NCI-H2227 treated with DMSO at 0.1 percent for 48 hours (cell line): ENCODE data around the gene C6.
A peak's percentile ranks its signal among the peaks of the same experiment; 100 is the strongest.
"Not testable (repeated sequence)": the region's sequence is repeated elsewhere in the genome, so short reads cannot be mapped to it uniquely, and the experiment has no call there.

Experiments
- DNase-seq: peaks from one replicate; lab custom pipeline; 2025; lab: John Stamatoyannopoulos, UW

C6 gene

DNA sequence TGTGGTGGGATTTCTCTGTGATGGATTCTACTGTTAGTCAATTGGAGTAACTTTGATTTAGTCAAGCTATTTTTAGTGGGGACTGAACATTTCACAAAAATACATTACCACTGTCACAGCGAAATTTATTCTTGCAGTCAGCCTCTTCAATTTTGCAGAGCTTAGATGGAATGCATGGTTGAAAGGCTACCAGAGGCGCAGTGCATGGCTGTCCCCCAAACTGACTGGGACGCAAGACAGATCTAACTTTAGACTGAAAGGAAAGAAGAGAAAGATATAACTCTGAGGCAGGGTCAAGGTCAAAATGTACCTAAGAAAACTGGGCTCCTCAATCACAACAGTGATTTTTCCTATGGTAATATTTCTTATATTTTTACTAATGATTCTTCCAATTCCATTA lies 13.7 kb downstream of the C6 start:
- no peak for DNase-seq

DNA sequence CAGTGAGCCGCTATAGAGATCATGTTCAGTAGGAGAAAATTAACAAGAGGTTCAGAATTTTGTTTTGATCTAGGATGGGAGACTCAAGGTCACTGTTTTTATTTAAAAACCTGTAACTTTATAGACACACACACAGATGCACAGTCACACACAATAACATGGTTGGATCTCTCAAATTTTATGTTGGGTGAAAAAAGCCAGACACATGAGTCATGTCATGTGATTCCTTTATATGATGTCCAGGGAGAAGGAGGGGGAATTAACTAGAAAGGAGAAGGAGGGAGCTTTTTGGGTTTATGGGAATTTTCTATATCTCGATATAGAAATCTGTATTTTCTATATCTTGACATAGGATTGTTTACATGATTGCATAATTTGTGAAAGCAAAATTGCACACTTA lies 17.1 kb downstream of the C6 start:
- DNase-seq = no peak

DNA sequence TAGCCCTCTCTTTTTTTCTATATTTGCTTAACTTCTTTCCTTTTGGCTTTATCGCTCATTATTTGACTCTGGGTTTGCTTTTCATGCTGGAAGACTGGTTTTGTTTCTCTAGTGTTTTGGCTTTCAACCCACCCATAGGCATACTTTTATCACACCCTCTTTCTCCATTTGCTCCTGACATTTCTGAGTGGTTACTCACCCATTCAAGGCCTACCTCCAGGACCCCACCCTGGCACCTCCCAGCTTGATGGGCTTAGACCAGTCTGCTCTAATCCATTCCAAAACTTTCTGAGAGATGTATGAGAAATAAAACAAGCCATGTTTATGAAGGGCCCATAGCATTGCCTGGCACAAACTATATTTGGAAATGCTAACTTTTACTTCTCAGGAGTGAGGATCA lies 18.1 kb downstream of the C6 start:
- no peak for DNase-seq

DNA sequence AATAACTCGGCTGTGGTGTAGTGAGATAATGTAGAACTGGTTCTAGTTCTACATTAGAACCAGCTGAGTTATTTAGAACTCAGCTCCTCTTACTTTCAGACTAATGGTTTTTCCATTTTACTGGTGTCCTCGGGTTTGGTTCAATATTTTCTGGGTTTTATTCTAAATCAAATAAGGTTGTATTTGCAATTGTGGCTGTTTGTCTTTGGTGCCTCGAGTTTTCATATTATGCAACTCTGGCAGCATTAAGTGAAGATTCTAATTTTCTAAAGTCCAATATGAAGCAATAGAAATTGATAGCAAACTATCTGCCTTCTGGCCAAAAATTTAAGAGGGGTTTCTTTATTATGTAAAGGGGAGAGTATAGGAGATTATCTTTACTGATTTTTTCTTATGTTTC lies 19.0 kb downstream of the C6 start:
- no peak for DNase-seq

DNA sequence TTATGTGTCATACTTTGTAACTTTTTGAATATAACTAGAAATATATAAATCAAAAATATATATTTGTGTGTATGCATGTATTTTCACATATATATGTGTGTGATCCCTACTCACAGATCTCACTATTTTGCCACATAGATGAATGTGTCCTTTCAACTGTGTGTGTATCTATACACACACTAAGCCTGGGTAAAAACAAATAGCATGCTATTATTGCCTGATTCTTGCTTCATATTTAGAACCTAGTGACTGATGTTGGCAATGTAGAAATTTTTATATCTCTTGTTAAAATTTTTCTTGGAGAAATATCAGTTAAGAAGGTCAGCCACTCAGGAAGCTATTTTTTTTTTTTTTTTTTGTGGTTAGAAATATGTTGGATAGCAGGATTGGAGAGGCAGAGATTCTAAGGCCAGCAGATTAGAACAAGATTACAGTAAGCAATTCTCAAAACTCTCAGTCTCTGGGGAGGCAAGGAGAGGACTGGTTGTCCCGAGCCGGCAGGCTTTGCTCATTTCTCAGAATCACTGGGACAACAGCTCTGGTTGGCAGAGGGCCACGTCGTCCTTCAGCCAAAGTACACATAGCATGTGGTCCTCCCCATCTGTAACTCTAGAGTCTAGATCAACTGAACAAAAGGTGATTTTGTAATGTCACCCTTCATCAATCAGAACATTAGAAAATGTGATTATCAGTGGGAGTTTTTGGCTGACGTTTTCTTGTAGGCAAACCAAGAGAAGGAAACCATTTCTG lies 19.7 kb downstream of the C6 start:
- DNase-seq = no peak

DNA sequence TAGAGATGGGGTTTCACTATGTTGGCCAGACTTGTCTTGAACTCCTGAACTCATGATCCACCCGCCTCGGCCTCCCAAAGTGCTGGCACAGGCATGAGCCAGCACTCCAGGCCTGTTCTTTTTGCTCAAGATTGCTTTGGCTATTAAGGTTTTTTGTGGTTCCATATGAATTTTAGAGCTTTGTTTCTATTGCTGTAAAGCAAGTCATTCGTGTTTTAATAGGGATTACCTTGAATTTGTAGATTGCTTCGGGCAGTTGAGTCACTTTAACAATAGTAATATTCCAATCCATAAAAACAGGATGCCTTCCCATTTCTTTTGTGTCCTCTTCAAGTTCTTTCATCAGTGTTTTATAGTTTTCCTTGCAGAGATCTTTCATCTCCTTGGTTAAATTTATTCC lies 22.1 kb downstream of the C6 start:
- no peak for DNase-seq

DNA sequence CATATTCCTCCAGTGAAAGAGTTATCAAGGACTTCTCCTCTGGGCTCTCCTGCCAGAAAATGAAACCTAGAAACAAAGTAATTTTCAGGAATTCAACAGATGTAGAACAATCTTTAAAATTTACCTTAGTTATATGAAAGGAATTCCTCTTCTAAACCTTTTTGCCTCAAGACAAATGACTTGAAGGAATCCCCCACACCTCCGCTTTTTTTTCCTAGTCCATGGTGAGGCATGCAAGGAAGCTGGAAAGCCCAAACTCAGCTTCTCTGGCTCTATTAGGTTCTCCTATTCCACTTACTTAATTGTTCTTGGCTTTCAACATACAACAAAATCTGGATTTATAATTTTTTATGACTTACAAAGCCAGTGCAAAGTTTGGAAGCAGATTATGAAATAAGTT lies 27.2 kb downstream of the C6 start:
- no peak for DNase-seq

DNA sequence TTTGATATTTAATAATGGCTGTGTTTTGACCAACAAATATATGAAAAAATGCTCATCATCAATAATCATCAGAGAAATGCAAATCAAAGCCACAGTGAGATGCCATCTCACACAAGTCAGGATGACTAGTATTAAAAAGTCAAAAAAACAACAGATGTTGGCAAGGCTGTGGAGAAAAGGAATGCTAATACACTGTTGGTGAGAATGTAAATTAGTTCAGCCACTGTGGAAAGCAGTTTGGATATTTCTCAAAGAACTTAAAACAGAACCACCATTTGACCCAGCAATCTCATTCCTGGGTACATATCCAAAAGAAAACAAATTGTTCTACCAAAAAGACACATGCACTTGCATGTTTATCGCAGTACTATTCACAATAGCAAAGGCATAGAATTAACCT lies 30.0 kb downstream of the C6 start:
- DNase-seq = not testable (repeated sequence)

DNA sequence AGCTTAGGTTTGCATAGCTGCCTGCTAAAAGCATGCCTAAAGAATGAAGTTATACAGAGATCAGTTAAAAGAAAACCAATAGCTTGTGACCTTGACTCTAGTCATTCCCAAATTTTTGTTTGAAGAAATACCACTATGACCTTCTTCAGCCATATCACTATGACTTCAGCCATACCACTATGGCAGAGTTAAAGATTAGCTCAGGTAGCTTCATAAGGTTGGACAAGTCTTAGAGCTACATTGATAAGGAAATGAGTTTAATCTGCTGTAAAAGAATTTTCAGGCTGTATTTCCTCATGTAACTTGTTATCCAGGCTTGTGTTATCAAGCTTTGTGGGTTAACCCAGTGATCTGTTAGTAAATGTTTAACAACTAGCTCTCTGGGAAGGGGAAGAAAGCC lies 30.7 kb downstream of the C6 start:
- no peak for DNase-seq

DNA sequence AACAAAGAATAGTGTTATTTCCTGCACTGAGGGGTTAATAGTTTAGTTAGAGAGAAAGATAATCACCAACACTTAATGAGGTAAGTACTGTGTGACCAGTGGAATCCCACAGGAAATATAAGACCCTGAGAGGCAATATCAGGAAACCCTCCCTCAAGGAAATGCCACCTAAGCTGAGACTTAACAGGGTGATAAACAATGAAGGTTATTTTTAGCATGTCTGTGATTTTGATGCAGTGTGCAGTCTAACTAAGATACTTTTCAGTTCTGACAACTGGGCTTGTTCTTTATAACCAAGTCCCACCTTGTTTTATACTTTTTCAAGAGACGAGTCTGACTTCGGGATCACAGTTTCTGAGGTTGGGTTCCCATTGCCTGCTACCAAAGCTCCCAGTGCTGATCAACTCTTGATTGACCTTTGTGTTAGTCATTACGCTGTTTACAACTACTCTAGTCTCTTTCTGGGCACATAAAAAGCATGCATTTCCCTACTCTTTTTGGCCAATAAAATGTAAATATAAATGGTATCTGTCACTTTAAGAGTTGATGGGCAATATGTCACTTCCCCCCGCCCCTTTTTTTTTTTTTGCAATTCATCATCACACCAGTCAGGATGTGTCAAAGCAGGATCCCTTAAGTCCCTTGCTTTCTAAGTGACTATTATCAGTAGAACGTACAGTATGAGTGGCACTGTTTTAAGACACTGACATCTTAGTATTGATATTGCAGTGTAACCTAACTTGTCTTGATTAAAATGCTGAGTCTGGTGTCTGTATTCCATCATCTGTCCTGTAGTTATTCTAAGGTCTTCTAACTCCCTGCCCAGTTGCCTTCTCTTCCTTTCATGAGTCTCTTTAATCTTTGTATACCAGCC lies 31.4 kb downstream of the C6 start:
- DNase-seq = no peak

DNA sequence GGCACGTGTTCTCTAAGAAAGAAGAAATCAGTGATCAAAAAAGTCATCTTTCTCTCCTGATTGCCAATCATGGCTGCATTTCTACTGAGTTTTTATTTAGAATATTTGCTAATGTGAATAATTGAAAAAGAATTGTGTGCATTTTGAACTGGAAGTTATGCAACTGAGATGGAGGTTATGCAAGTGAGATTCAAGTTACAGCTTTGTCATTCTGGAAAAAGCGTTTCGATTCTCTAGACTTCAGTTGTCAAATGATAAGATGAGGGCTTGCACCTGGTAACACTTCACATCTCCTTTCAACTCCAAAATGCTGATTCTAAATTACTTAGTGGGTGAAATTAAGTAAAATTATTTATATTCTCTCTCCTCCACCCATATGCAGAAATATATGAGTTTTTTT lies 36.4 kb downstream of the C6 start:
- no peak for DNase-seq

DNA sequence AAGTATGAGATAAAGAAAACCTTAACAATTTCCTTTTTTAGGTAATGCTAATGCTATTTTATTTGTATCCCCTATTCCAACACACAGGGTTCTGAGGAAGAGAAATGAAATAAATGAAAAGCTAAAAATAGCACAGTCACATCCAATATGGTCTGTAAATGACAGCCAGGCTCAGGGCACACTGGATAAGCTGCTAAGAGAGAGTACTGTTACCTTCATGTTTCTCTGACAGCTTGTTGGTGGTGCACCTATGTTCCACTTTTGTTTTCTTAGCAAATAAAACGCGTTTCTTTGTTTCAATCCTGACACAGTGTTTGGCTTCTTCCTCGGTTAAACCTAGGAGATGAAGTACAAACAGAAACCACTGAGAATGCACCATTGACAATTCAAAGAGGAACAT lies 41.3 kb downstream of the C6 start:
- DNase-seq = no peak

DNA sequence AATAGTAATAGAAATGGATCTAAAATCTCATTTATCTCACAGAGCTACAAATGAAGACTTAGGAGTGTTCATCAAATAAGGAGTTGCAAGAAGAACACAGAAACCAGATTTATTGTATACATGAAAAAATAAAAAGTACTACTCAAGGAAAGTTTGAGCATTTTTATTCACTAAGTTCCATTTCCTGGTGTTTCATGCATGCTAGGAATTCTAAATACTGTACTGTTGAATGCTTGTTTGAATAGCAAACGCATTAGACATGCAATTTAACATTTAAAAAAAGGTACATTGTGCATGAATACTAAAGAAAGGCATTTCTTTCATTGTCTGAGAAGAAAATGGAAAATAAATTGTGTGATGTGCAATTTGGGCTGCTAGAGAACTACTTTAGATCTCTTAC lies 52.1 kb downstream of the C6 start:
- DNase-seq = no peak

DNA sequence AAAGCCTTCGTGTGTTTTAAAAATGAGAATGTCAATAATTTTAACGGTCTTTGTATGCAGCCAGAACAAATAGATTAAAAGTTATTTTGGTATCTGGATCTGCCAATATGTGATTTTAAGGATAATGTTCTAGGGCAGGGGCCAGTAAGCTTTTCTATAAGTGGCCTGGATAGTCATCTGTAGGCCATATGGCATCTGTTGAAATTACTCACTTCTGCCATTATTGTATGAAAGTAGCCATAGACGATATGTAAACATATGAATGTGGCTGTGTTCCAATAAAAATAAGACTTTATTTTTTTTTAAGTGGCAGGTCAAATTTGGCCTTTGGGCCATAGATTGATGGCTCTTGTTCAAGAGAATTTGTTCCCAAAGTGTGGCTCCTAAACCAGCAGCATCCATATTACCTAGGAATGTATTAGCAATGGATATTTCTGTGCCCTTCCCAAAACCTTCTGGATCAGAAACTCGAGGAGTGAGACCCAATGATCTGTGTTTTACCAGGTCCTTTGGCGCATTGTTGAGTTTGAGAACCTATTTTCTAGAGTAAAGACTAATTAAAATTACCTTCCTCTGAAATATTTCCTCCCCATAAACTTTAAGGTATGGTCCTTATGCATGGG lies 55.9 kb downstream of the C6 start:
- DNase-seq = no peak

DNA sequence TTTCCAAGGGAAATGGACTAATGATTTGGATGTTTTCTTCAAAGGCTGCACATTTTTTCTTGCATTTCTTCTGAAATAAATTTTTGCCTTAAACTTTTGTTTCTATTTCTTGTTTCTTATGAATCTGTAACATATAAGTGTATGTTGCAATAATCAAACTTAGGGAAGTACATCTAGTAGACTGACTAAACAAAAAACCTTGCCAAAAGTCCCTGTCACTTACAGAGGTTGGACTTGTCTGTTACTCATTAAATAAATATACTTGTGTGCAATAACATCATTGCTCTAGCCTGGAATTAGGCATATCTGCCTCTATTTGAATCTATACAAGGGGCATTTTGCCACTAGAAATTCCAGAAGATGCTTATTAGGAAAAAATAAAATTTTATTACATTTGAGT lies 56.6 kb downstream of the C6 start:
- no peak for DNase-seq

DNA sequence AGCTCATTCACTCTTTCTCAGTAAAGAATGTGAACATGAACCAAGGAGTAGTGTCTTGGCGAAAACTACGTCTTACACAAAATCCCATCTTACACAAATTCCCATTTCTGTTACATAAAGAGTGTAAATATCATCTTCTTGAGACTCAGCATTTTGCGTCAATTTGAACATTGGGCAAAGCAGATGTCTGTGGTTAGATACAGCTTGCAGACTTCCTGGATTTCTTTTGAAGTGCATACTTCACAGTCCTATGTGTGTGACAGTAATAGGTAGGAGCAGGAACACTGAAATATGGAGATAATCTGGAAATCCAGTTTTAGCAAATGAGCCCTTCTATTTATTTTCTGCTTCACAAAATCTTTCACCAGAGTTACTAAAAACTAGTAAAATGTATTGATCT lies 58.8 kb downstream of the C6 start:
- no peak for DNase-seq

DNA sequence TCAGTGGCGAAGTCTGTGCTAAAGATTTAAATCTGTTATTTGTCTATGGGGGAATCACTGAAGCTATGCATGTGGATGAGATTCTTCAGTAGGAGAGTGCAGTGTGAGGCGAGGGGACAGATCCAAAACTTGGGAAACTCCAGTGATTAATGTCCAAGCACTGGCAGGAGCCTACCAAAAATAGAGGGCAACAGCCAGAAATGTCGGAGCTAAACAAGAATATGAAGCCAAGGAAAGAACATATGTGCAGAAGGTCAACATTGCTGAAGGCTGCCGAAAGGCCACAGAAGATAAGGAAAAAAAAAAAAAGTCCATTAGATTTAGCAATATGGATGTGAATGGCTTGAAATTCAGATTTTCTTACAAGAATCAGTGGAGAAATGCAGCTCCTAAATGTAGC lies 61.8 kb downstream of the C6 start:
- DNase-seq = no peak

DNA sequence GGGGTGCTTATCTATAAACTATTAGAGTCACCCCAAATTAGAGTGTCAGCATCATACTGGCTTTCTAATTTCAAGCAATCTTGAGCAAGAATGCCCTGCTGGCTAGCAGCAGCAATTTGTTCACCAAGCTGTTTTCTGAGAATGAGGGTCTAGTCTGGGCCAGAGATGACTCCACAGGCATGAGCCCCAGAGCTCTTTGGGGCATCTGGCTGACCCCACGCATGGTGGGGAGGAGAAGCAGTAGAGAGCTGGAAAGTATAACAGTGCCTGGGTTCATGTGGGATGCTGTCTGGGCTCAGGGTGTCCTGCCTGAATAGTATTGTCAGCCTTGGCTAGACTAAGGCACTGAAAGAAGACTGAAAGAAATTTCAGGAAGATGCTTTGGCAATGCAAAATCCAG lies 64.9 kb downstream of the C6 start:
- no peak for DNase-seq

DNA sequence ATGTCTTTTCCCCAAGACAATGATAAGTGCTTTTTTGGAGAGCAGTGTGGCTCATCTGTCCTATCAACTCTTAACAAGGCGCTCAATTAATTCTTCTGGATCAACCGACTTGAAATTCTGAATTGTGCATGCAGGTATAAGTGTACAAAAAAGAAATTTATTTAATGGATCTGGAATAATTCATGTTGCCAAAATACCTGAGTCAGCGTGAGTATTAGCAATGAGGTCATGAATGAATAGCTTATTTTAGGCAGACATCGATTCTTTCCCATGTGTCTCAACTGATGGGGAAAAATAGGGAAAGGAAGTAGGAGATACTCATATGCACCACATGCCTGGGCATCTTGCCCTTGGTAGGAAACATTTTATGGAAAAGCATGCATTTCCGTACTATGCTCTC lies 68.0 kb downstream of the C6 start:
- DNase-seq = no peak

DNA sequence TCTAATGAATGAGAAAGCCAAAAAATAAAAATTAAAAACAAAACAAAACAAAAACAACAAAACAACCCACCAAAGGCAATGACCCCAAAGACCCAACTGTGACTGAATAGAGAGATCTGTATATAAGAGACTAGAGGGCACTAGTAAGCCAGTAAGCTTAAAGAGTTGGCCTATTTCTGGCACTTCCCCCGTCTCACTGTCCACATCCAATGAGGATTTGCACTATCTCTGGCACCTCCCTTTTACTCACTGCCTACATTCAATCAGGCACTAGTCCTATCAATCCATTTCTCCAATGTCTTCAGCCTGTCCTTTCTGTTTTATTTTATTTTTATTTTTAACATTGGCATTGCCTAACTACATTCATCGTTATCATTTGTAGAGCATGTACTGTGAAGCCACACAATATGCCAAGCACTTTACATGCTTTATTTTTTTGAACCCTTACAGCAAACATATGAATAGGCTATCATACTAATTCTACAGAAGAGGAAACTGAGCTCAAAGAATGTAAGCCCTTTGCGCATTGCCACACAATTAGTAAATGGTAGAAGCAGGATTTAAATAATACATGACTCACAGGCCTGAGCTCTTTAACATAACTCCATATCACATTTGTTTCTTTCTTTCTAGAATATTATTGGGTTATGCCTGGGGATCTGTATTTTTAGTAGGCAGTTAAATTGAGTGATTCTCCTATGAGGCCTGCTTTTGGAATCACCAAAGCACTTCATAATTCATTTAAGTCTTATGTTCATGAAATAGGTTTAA lies 70.0 kb downstream of the C6 start:
- no peak for DNase-seq

DNA sequence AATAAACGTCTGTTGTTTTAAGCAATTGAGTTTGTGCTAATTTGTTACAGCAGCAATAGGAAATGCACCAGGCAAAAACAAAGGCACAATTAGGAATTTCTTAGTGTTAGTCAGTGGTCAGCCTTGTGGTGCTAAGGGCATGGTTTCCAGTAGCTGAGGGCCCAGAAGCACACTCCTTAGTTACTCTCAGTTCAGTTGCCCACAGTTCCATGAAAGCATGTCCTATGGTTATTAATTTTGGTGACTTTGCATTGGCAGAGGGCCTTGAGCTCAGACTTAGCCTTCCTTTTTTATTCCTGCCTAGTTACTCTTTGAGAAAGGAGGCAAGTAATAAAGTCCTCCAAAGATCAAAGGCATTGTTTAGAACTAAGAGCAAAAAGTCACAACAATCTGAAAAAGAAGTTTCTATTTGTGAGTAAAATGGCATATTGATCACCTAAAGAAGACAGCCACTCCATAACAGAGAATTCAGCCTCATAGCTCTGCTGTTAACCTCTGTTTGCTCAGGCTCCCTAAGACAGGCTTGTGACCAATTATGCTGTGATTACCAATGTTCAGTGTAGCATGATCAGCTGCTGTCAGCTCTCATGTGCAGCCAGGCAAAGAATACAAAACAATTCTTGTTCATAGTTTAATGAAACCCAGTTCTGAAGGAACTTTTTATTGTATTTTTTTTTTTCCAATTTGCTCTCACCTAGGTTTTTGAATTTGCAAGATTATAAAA lies 85.2 kb downstream of the C6 start:
- peak; percentile 8 for DNase-seq

DNA sequence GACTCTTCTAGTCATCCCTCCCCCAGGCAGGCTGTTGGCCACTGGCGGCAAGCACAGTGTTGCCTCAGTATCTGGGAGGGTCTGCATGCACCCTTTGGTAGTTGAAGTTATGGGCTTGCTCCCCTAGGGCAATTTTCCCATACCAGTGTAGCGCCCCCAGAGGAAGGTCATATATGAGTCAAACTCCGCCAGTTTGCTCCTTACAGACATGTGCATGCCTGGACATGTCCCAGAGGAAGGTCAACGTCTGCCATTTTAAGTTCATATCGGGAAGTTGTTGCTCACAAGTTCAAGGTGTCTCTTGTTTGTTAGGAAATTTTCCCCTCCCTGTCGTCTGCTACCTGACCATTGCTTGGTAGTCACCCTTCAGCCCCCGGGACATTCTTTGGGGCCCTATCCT lies 90.9 kb downstream of the C6 start:
- DNase-seq = no peak
